Measurements from ENCODE around the gene C5orf15.

DNA sequence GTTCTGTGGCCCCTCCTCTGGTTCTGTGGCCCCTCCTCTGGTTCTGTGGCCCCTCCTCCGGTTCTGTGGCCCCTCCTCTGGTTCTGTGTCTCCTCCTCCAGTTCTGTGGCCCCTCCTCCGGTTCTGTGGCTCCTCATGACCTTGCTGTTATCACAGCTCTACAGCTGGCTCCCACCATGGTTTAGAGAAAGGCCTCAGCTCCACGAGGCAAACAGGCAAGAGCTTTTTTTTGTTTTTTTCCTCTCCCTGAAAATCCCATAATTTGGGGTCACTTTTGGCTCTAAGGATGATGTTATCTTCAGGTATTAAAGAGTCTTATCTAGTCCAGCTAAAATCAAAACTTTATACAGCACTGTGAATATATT lies 31.8 kb downstream of the C5orf15 start:
- TF ChIP-seq YY1 (IDR thresholded peaks at IDR 0.05) (no peak), ZBTB33 (IDR thresholded peaks at IDR 0.05) (no peak), RAD21 (IDR thresholded peaks at IDR 0.05) (no peak), TAF1 (conservative IDR thresholded peaks at IDR 0.05) (no peak), RXRA (IDR thresholded peaks at IDR 0.05) (no peak), SP1 (IDR thresholded peaks at IDR 0.05) (no peak), ATF3 (IDR thresholded peaks at IDR 0.05) (no peak), FOXA2 (IDR thresholded peaks at IDR 0.05) (no peak), MAX (IDR thresholded peaks at IDR 0.05) (no peak), GABPA (IDR thresholded peaks at IDR 0.05 in 1 of 2, conservative IDR thresholded peaks at IDR 0.05 in 1 of 2) (no peak), JUND (IDR thresholded peaks at IDR 0.05) (no peak)
- TF ChIP-seq, protein P1, sequence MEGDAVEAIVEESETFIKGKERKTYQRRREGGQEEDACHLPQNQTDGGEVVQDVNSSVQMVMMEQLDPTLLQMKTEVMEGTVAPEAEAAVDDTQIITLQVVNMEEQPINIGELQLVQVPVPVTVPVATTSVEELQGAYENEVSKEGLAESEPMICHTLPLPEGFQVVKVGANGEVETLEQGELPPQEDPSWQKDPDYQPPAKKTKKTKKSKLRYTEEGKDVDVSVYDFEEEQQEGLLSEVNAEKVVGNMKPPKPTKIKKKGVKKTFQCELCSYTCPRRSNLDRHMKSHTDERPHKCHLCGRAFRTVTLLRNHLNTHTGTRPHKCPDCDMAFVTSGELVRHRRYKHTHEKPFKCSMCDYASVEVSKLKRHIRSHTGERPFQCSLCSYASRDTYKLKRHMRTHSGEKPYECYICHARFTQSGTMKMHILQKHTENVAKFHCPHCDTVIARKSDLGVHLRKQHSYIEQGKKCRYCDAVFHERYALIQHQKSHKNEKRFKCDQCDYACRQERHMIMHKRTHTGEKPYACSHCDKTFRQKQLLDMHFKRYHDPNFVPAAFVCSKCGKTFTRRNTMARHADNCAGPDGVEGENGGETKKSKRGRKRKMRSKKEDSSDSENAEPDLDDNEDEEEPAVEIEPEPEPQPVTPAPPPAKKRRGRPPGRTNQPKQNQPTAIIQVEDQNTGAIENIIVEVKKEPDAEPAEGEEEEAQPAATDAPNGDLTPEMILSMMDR (IDR thresholded peaks at IDR 0.05; ENCODE audit: low read depth, low read length, missing input control) = no peak
- TF ChIP-seq, protein P2, sequence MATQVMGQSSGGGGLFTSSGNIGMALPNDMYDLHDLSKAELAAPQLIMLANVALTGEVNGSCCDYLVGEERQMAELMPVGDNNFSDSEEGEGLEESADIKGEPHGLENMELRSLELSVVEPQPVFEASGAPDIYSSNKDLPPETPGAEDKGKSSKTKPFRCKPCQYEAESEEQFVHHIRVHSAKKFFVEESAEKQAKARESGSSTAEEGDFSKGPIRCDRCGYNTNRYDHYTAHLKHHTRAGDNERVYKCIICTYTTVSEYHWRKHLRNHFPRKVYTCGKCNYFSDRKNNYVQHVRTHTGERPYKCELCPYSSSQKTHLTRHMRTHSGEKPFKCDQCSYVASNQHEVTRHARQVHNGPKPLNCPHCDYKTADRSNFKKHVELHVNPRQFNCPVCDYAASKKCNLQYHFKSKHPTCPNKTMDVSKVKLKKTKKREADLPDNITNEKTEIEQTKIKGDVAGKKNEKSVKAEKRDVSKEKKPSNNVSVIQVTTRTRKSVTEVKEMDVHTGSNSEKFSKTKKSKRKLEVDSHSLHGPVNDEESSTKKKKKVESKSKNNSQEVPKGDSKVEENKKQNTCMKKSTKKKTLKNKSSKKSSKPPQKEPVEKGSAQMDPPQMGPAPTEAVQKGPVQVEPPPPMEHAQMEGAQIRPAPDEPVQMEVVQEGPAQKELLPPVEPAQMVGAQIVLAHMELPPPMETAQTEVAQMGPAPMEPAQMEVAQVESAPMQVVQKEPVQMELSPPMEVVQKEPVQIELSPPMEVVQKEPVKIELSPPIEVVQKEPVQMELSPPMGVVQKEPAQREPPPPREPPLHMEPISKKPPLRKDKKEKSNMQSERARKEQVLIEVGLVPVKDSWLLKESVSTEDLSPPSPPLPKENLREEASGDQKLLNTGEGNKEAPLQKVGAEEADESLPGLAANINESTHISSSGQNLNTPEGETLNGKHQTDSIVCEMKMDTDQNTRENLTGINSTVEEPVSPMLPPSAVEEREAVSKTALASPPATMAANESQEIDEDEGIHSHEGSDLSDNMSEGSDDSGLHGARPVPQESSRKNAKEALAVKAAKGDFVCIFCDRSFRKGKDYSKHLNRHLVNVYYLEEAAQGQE (IDR thresholded peaks at IDR 0.05) = no peak
